HepG2 (cell line): ENCODE data around the gene PNPLA8. TPM values are rescaled to one million over a fixed set of nuclear protein-coding genes. Genes with fewer than 3 reads are reported as not detected.
A peak's percentile ranks its signal among the peaks of the same experiment; 100 is the strongest.

Experiments used
- ATF1 ChIP-seq: IDR thresholded peaks from 2 replicates; pipeline ENCODE4 v1.6.1; 2016; ENCODE audit warnings: mild to moderate bottlenecking, control low read depth
- CENPX ChIP-seq: sonication (generic); formaldehyde crosslinking; IDR thresholded peaks from 2 replicates; pipeline ENCODE4 v1.9.0; 2021; ENCODE audit warnings: mild to moderate bottlenecking, missing genetic modification reagents, moderate library complexity
- DR1 ChIP-seq: sonication (generic); formaldehyde crosslinking; IDR thresholded peaks from 2 replicates; pipeline ENCODE4 v1.8.0; 2021; ENCODE audit warnings: mild to moderate bottlenecking, missing genetic modification reagents, inconsistent platforms
- HNRNPUL1 ChIP-seq: fragments of 200-400 bp; formaldehyde crosslinking; IDR thresholded peaks from 2 replicates; pipeline ENCODE4 v1.6.1; 2017; ENCODE audit warnings: low read depth, mild to moderate bottlenecking, low read length, moderate library complexity
- KDM2A ChIP-seq: sonication (generic); formaldehyde crosslinking; IDR thresholded peaks from 2 replicates; pipeline ENCODE4 v1.4.0; 2020; ENCODE audit warnings: low read depth, missing genetic modification reagents, borderline replicate concordance
- MAFK ChIP-seq, 2 experiments: IDR thresholded peaks in 1 of 2; conservative IDR thresholded peaks in 1 of 2; 2 replicates each; pipeline ENCODE4 v1.6.1; 2011; ENCODE audit warnings: improper control_type of control experiment in 2 of 2, low read length in 2 of 2
- NRL ChIP-seq: sonication (generic); formaldehyde crosslinking; IDR thresholded peaks from 2 replicates; pipeline ENCODE4 v1.5.0; 2020; ENCODE audit warnings: missing genetic modification reagents, mild to moderate bottlenecking, moderate library complexity, borderline replicate concordance
- PITX1 ChIP-seq: sonication (generic); formaldehyde crosslinking; IDR thresholded peaks from 2 replicates; pipeline ENCODE4 v1.5.1; 2020; ENCODE audit warnings: mild to moderate bottlenecking, missing genetic modification reagents
- RFXAP ChIP-seq: sonication (generic); formaldehyde crosslinking; IDR thresholded peaks from 2 replicates; pipeline ENCODE4 v1.4.0; 2020; ENCODE audit warnings: missing genetic modification reagents, borderline replicate concordance
- ZBTB38 ChIP-seq: sonication (generic); formaldehyde crosslinking; IDR thresholded peaks from 2 replicates; pipeline ENCODE4 v1.5.1; 2020; ENCODE audit warnings: mild to moderate bottlenecking, missing genetic modification reagents
- ZFP37 ChIP-seq: sonication (generic); formaldehyde crosslinking; IDR thresholded peaks from 2 replicates; pipeline ENCODE4 v1.4.0; 2020; ENCODE audit warnings: missing genetic modification reagents, borderline replicate concordance
- ZNF10 ChIP-seq: sonication (generic); formaldehyde crosslinking; IDR thresholded peaks from 2 replicates; pipeline ENCODE4 v1.4.0; 2020; ENCODE audit warnings: mild to moderate bottlenecking, low read depth, missing genetic modification reagents, borderline replicate concordance
- ZNF180 ChIP-seq: sonication (generic); formaldehyde crosslinking; IDR thresholded peaks from 2 replicates; pipeline ENCODE4 v1.4.0; 2020; ENCODE audit warnings: low read depth, missing genetic modification reagents, borderline replicate concordance
- ZNF225 ChIP-seq: sonication (generic); formaldehyde crosslinking; IDR thresholded peaks from 2 replicates; pipeline ENCODE4 v1.4.0; 2020; ENCODE audit warnings: mild to moderate bottlenecking, missing genetic modification reagents
- ZNF343 ChIP-seq: sonication (generic); formaldehyde crosslinking; IDR thresholded peaks from 2 replicates; pipeline ENCODE4 v1.4.0; 2020; ENCODE audit warnings: mild to moderate bottlenecking, missing genetic modification reagents
- ZNF543 ChIP-seq: sonication (generic); formaldehyde crosslinking; IDR thresholded peaks from 2 replicates; pipeline ENCODE4 v1.4.0; 2020; ENCODE audit warnings: mild to moderate bottlenecking, missing genetic modification reagents
- ZNF674 ChIP-seq: sonication (generic); formaldehyde crosslinking; IDR thresholded peaks from 2 replicates; pipeline ENCODE4 v1.5.0; 2020; ENCODE audit warnings: low read depth, mild to moderate bottlenecking, missing genetic modification reagents
- ZSCAN20 ChIP-seq: sonication (generic); formaldehyde crosslinking; IDR thresholded peaks from 2 replicates; pipeline ENCODE4 v1.4.0; 2020; ENCODE audit warnings: missing genetic modification reagents, mild to moderate bottlenecking, borderline replicate concordance
- polyA plus RNA-seq, 8 experiments: library from polyadenylated mRNA; depleted of rRNA in 3 of 8; stranded (reverse) in 7 of 8; unstranded in 1 of 8; fragments of >200 nt; fragmentation: Illumina TruSeq in 4 of 8; extraction: Trizol in 4 of 8; gene quantifications; 2 replicates each; pipeline versions ENCODE4 v1.2.1 to v1.2.3, GENCODE V29; 2011 to 2016; ENCODE audit warnings: low read depth in 4 of 8, missing spikeins in 1 of 8, mixed read lengths in 1 of 8; ENCODE audit not compliant: insufficient read depth in 1 of 8
- total RNA-seq, 5 experiments: library from RNA; depleted of rRNA; stranded (reverse); fragments of >200 nt; fragmentation: Illumina TruSeq; extraction: Trizol; gene quantifications; 2 replicates each; pipeline ENCODE4 v1.2.3, GENCODE V29; 2016; ENCODE audit warnings: low read depth in 1 of 5
- TF ChIP-seq, protein P1 (sequence below): sonication (generic); formaldehyde crosslinking; IDR thresholded peaks from 2 replicates; pipeline ENCODE4 v1.4.0; 2020; ENCODE audit warnings: missing genetic modification reagents, mild to moderate bottlenecking, borderline replicate concordance
- TF ChIP-seq, protein P2 (sequence below): sonication (generic); formaldehyde crosslinking; IDR thresholded peaks from 2 replicates; pipeline ENCODE4 v1.4.0; 2020; ENCODE audit warnings: missing genetic modification reagents
- TF ChIP-seq, protein P3 (sequence below): sonication (generic); formaldehyde crosslinking; IDR thresholded peaks from 2 replicates; pipeline ENCODE4 v1.5.0; 2020; ENCODE audit warnings: mild to moderate bottlenecking, missing genetic modification reagents

PNPLA8 gene
- total and polyA plus RNA-seq, 2 of the 13 experiments (the other 11 are each of a cell fraction or from before 2014, with no cell fraction given) = 6.3 to 11.4 TPM

DNA sequence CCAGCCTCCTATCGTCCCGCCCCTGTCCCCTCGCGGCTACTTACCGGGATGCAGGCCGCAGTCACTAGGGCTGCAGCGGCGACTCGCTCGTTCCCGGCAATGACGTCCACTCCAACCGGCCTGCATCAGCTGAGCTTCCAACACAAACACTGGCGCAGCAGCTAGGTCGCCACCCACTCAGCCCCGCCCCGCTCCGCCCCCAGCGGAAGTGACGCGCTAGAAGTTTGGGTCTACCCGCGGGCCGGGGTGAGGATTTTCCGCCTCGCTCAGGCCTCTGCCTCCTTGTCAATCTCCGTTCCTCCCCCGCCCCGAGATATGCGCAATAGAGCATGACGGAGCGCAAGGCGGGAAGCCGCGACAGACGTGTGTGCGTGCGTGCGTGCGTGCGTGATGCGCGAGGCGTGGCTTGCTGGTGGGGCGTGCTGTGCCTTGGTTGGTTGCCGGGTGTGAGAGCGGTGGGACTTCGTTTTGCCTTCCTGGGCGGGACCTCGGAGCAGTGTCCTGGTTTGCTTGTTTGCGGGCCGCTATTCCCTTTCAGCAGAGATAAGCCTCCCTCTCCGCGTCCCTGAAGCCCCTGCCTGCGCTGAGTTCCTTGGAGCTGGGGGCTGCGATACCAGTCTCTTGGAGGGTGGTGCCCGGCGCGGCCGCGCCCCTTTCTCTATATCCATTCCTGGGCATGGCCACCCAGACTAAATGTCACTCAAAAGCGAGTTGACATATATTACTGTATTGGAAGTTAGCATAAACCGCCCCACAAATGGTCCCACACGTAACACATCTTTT, at the start of gene PNPLA8 (continued):
- TF ChIP-seq ZNF674 (CRISPR knock-in tag) (no peak), ZNF225 (0 out of 2 replicates have a peak, but pooled peaks have one; percentile 45), ZNF543 (no peak), ZBTB38 (CRISPR knock-in tag) (peak; percentile 52), MAFK (conservative IDR thresholded peaks at IDR 0.05 in 1 of 2, IDR thresholded peaks at IDR 0.05 in 1 of 2; ENCODE audit: low read length in 2 of 2) (no peak), ZNF343 (peak; percentile 72; the same call in 1 of the 2 replicates), ZSCAN20 (no peak), CENPX (CRISPR knock-in tag) (no peak), NRL (CRISPR knock-in tag) (peak; percentile 86), DR1 (CRISPR knock-in tag) (peak; percentile 88), ZFP37 (CRISPR knock-in tag) (0 out of 2 replicates have a peak, but pooled peaks have one; percentile 11), ATF1 (CRISPR knock-in tag) (peak; percentile 92), HNRNPUL1 (no peak), PITX1 (peak; percentile 61; the same call in 1 of the 2 replicates), KDM2A (CRISPR knock-in tag) (peak; percentile 74; the same call in 1 of the 2 replicates), RFXAP (peak; percentile 30; the same call in 1 of the 2 replicates), ZNF10 (CRISPR knock-in tag) (no peak), ZNF180 (CRISPR knock-in tag) (no peak)
- TF ChIP-seq, protein P1, sequence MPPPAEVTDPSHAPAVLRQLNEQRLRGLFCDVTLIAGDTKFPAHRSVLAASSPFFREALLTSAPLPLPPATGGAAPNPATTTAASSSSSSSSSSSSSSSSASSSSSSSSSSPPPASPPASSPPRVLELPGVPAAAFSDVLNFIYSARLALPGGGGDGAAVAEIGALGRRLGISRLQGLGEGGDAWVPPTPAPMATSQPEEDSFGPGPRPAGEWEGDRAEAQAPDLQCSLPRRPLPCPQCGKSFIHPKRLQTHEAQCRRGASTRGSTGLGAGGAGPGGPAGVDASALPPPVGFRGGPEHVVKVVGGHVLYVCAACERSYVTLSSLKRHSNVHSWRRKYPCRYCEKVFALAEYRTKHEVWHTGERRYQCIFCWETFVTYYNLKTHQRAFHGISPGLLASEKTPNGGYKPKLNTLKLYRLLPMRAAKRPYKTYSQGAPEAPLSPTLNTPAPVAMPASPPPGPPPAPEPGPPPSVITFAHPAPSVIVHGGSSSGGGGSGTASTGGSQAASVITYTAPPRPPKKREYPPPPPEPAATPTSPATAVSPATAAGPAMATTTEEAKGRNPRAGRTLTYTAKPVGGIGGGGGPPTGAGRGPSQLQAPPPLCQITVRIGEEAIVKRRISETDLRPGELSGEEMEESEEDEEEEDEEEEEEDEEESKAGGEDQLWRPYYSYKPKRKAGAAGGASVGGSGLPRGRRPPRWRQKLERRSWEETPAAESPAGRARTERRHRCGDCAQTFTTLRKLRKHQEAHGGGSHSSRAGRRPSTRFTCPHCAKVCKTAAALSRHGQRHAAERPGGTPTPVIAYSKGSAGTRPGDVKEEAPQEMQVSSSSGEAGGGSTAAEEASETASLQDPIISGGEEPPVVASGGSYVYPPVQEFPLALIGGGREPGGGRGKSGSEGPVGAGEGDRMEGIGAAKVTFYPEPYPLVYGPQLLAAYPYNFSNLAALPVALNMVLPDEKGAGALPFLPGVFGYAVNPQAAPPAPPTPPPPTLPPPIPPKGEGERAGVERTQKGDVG (CRISPR knock-in tag) = no peak; the same call in 1 of the 2 replicates
- TF ChIP-seq, protein P2, sequence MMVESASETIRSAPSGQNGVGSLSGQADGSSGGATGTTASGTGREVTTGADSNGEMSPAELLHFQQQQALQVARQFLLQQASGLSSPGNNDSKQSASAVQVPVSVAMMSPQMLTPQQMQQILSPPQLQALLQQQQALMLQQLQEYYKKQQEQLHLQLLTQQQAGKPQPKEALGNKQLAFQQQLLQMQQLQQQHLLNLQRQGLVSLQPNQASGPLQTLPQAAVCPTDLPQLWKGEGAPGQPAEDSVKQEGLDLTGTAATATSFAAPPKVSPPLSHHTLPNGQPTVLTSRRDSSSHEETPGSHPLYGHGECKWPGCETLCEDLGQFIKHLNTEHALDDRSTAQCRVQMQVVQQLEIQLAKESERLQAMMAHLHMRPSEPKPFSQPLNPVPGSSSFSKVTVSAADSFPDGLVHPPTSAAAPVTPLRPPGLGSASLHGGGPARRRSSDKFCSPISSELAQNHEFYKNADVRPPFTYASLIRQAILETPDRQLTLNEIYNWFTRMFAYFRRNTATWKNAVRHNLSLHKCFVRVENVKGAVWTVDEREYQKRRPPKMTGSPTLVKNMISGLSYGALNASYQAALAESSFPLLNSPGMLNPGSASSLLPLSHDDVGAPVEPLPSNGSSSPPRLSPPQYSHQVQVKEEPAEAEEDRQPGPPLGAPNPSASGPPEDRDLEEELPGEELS (CRISPR knock-in tag) = peak; percentile 42; the same call in 1 of the 2 replicates
- TF ChIP-seq, protein P3, sequence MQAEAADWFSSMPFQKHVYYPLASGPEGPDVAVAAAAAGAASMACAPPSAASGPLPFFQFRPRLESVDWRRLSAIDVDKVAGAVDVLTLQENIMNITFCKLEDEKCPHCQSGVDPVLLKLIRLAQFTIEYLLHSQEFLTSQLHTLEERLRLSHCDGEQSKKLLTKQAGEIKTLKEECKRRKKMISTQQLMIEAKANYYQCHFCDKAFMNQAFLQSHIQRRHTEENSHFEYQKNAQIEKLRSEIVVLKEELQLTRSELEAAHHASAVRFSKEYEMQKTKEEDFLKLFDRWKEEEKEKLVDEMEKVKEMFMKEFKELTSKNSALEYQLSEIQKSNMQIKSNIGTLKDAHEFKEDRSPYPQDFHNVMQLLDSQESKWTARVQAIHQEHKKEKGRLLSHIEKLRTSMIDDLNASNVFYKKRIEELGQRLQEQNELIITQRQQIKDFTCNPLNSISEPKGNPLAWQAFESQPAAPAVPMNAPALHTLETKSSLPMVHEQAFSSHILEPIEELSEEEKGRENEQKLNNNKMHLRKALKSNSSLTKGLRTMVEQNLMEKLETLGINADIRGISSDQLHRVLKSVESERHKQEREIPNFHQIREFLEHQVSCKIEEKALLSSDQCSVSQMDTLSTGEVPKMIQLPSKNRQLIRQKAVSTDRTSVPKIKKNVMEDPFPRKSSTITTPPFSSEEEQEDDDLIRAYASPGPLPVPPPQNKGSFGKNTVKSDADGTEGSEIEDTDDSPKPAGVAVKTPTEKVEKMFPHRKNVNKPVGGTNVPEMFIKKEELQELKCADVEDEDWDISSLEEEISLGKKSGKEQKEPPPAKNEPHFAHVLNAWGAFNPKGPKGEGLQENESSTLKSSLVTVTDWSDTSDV (CRISPR knock-in tag) = peak; percentile 75
